ENCODE results near the gene CISD3. TPM values are rescaled to one million over a fixed set of nuclear protein-coding genes. Genes with fewer than 3 reads are reported as not detected.

The CISD3 gene
- total RNA-seq, 1 donor from 2014 or later: 2.9 TPM

- FAIRE-seq (no peak), DNase-seq (ENCODE audit: low read depth) (no peak)
- H3K27me3 ChIP-seq (ENCODE audit: control insufficient read depth, insufficient read depth, low read length): no peaks in the 10 kb centered on the region
- TF ChIP-seq CTCF (IDR thresholded peaks at IDR 0.05; ENCODE audit: insufficient read depth, low read length, severe bottlenecking): no peak
- peaks cover 13% of the 10 kb centered on the region for H3K36me3 ChIP-seq (ENCODE audit: control insufficient read depth, insufficient read depth, low read length)
- no peak overlapping the region for H3K4me3 ChIP-seq (ENCODE audit: low read depth, low read length)
Observed at GRCh38 chr17:38739305-38739704, 9.2 kb downstream of the CISD3 start.

- no peaks in the 10 kb centered on the region for H3K27me3 ChIP-seq (ENCODE audit: control insufficient read depth, insufficient read depth, low read length)
- TF ChIP-seq CTCF (IDR thresholded peaks at IDR 0.05; ENCODE audit: insufficient read depth, low read length, severe bottlenecking): no peak
- no peak overlapping the region for H3K4me3 ChIP-seq (ENCODE audit: low read depth, low read length)
- H3K36me3 ChIP-seq (ENCODE audit: control insufficient read depth, insufficient read depth, low read length): peaks cover 13% of the 10 kb centered on the region
- FAIRE-seq: no peak
- DNase-seq (ENCODE audit: low read depth): no peak
Observed at GRCh38 chr17:38740044-38740443, 9.9 kb downstream of the CISD3 start.

- no peak for TF ChIP-seq CTCF (IDR thresholded peaks at IDR 0.05; ENCODE audit: insufficient read depth, low read length, severe bottlenecking)
- DNase-seq (ENCODE audit: low read depth) (no peak), FAIRE-seq (no peak)
- Histone ChIP-seq H3K36me3 (ENCODE audit: control insufficient read depth, insufficient read depth, low read length) (peaks cover 10% of the 10 kb centered on the region), H3K27me3 (ENCODE audit: control insufficient read depth, insufficient read depth, low read length) (no peaks in the 10 kb centered on the region), H3K4me3 (ENCODE audit: low read depth, low read length) (no peak overlapping the region)
Observed at GRCh38 chr17:38740806-38741205, 10.7 kb downstream of the CISD3 start.

- Histone ChIP-seq H3K4me3 (ENCODE audit: low read depth, low read length) (no peak overlapping the region), H3K36me3 (ENCODE audit: control insufficient read depth, insufficient read depth, low read length) (peaks cover 10% of the 10 kb centered on the region), H3K27me3 (ENCODE audit: control insufficient read depth, insufficient read depth, low read length) (no peaks in the 10 kb centered on the region)
- TF ChIP-seq CTCF (IDR thresholded peaks at IDR 0.05; ENCODE audit: insufficient read depth, low read length, severe bottlenecking): no peak
- no peak for FAIRE-seq
- no peak for DNase-seq (ENCODE audit: low read depth)
Observed at GRCh38 chr17:38741461-38741860, 11.3 kb downstream of the CISD3 start.

- Histone ChIP-seq H3K27me3 (ENCODE audit: control insufficient read depth, insufficient read depth, low read length) (no peaks in the 10 kb centered on the region), H3K36me3 (ENCODE audit: control insufficient read depth, insufficient read depth, low read length) (peaks cover 10% of the 10 kb centered on the region), H3K4me3 (ENCODE audit: low read depth, low read length) (no peak overlapping the region)
- no peak for FAIRE-seq
- DNase-seq (ENCODE audit: low read depth): no peak
- TF ChIP-seq CTCF (IDR thresholded peaks at IDR 0.05; ENCODE audit: insufficient read depth, low read length, severe bottlenecking): no peak
Observed at GRCh38 chr17:38741921-38742410, 11.8 kb downstream of the CISD3 start.

Data from bronchial epithelial cell (primary cell).